Suprapubic skin (tissue), 4 donors: ENCODE measurements around the gene RANBP3L. TPM values are rescaled to one million over a fixed set of nuclear protein-coding genes. Genes with fewer than 3 reads are reported as not detected.

ENCODE experiments used
- DNase-seq, 2 donors: peaks; one replicate each; pipeline ENCODE4 v3.0.0-alpha.2; 2019; ENCODE audit warnings: low spot score in 2 of 2
- H3K27ac ChIP-seq: fragments of 200-600 bp; sonication (generic); one replicate; pipeline ENCODE4 v1.5.1; 2019
- H3K27me3 ChIP-seq: fragments of 200-600 bp; sonication (generic); one replicate; pipeline ENCODE4 v1.5.1; 2019
- H3K36me3 ChIP-seq: fragments of 200-600 bp; sonication (generic); one replicate; pipeline ENCODE4 v1.5.1; 2019
- H3K4me1 ChIP-seq: fragments of 200-600 bp; sonication (generic); one replicate; pipeline ENCODE4 v1.5.1; 2019
- H3K4me3 ChIP-seq: fragments of 200-600 bp; sonication (generic); one replicate; pipeline ENCODE4 v1.5.1; 2019; ENCODE audit warnings: mild to moderate bottlenecking
- H3K9me3 ChIP-seq: fragments of 200-600 bp; sonication (generic); one replicate; pipeline ENCODE4 v1.5.1; 2019
- CTCF ChIP-seq, 2 donors: fragments of 200-600 bp in 1 of 2; fragments of 450-650 bp in 1 of 2; sonication (generic) in 1 of 2; IDR thresholded peaks; one replicate each; pipeline ENCODE4 v1.5.1; 2016 to 2019; ENCODE audit warnings: antibody characterized with exemption in 2 of 2, mild to moderate bottlenecking in 1 of 2, moderate library complexity in 1 of 2
- EP300 ChIP-seq: sonication (generic); formaldehyde crosslinking; IDR thresholded peaks from one replicate; pipeline ENCODE4 v1.6.1; 2017; ENCODE audit warnings: antibody characterized with exemption
- POLR2A ChIP-seq, 2 donors: fragments of 450-650 bp; IDR thresholded peaks; one replicate each; pipeline ENCODE4 v1.6.1; 2017; ENCODE audit warnings: antibody characterized with exemption in 2 of 2, mild to moderate bottlenecking in 2 of 2, moderate library complexity in 2 of 2
- POLR2AphosphoS5 ChIP-seq, 3 donors: sonication (generic); formaldehyde crosslinking; IDR thresholded peaks; one replicate each; pipeline ENCODE4 v1.6.1; 2017; ENCODE audit warnings: antibody characterized with exemption in 3 of 3
- WGBS: methylation state at CpG from one replicate; pipeline ENCODE4 v1.1.5; 2018; 5-methylcytosine and 5-hydroxymethylcytosine counted together
- total RNA-seq, 4 donors: library from RNA; depleted of rRNA; stranded (reverse); fragments of >200 nt; gene quantifications; one replicate each; pipeline ENCODE4 v1.1.0, GENCODE V29; 2016

The RANBP3L gene
- total RNA-seq, 4 donors from 2014 or later: 0.95 to 2.8 (median 1.5) TPM

DNA sequence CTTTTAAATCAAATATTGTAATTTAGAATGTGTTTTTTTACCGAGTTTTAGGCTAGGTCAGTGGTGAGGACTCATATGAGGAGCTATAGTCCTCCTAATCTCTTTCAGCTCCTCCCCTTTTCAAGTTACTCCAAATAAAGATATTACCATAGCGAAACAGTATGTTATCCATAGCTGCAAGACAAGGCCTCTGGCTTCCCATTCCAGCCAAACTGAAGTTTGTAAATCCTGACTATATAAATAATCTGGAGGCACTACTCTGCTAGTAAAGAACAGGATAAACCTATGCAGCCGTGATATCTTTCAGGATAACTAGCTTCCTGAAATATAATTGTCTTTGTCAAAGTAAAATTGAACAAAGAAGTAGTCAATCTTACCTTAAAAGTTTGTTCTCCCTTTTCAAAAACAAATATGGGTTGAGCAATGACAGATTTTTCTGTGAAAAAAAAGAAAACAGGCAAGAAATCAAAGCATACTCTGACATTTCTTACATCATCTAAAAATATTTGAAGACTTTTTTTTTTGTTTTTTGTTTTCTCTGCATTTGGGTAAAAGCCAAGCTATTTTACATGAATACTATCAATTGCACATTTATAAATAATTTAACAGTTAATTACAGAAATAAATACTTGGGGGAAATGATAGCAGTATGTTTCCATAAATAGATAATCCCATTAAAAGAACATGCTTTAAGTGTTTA, 30.7 kb downstream of the RANBP3L start:
- no peaks in the 10 kb centered on the region for H3K36me3 ChIP-seq
- TF ChIP-seq POLR2A (IDR thresholded peaks at IDR 0.05) (no peak), POLR2AphosphoS5 (IDR thresholded peaks at IDR 0.05) (no peak), CTCF (IDR thresholded peaks at IDR 0.05) (no peak), EP300 (no peak)
- no peak for DNase-seq
- no peak overlapping the region for H3K4me3 ChIP-seq
- no peaks in the 10 kb centered on the region for H3K27me3 ChIP-seq
- no peak overlapping the region for H3K27ac ChIP-seq
- peaks cover 5% of the 10 kb centered on the region for H3K4me1 ChIP-seq
- WGBS: 83% methylated on average over 3 of the region's 3 CpGs
- H3K9me3 ChIP-seq: no peaks in the 10 kb centered on the region

DNA sequence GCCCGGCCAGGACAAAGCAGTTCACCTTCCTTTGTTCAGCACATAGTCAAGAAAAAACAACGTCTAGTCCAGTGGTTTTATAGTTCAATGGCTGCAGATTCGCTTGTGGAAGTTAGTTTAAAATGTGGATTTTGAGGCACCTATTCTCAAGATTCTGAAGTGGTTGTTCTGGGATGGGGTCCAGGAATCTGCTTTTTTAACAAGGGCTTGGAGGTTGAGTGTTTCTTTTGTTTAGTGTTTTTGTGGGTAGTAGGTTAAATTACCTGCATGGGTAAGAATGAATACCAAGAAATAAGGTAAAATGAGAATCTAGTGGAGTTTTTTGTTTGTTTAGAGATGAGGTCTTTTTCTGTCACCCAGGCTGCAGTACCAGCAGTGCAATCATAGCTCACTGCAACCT, 31.5 kb downstream of the RANBP3L start:
- WGBS: 93% methylated on average over 3 of the region's 3 CpGs
- Histone ChIP-seq H3K9me3 (no peaks in the 10 kb centered on the region), H3K4me1 (peaks cover 5% of the 10 kb centered on the region), H3K27me3 (no peaks in the 10 kb centered on the region), H3K27ac (no peak overlapping the region), H3K4me3 (no peak overlapping the region), H3K36me3 (no peaks in the 10 kb centered on the region)
- TF ChIP-seq POLR2AphosphoS5 (IDR thresholded peaks at IDR 0.05) (no peak), CTCF (IDR thresholded peaks at IDR 0.05) (no peak), EP300 (no peak), POLR2A (IDR thresholded peaks at IDR 0.05) (no peak)
- no peak for DNase-seq

DNA sequence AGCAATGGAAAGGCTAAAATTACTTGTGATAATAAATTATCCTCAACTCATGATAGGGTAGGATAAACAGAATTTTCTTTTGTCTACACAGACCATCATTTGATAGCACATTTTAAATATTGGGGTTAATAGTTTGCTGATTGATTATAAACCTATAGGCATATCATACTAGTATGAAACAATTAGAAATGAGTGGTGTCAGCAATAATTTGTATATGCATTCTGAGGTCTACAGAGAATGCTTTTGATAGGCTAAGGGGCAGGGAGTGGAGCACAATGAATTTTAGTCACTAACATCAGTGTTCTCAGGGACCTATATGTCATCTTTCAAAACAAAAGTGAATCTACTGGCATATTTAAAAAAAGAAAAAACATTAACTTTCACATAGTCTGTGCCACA, 32.2 kb downstream of the RANBP3L start:
- no peak for DNase-seq

GRCh38 chr5:36267905-36268304, 33.8 kb downstream of the RANBP3L start:
- Histone ChIP-seq H3K4me1 (no peaks in the 10 kb centered on the region), H3K27ac (no peak overlapping the region), H3K36me3 (no peaks in the 10 kb centered on the region), H3K27me3 (no peaks in the 10 kb centered on the region), H3K4me3 (no peak overlapping the region), H3K9me3 (no peaks in the 10 kb centered on the region)
- WGBS: 96% methylated on average over 3 of the region's 3 CpGs
- TF ChIP-seq POLR2A (IDR thresholded peaks at IDR 0.05) (no peak), POLR2AphosphoS5 (IDR thresholded peaks at IDR 0.05) (no peak), EP300 (no peak), CTCF (IDR thresholded peaks at IDR 0.05) (no peak)
- no peak for DNase-seq

More for the DNA sequence above, 32.2 kb downstream of the RANBP3L start:
- H3K36me3 ChIP-seq: no peaks in the 10 kb centered on the region
- H3K27me3 ChIP-seq: no peaks in the 10 kb centered on the region
- H3K4me1 ChIP-seq: peaks cover 5% of the 10 kb centered on the region
- no peak overlapping the region for H3K27ac ChIP-seq
- TF ChIP-seq POLR2AphosphoS5 (IDR thresholded peaks at IDR 0.05) (no peak), CTCF (IDR thresholded peaks at IDR 0.05) (no peak), POLR2A (IDR thresholded peaks at IDR 0.05) (no peak), EP300 (no peak)
- no peaks in the 10 kb centered on the region for H3K9me3 ChIP-seq
- H3K4me3 ChIP-seq: no peak overlapping the region

DNA sequence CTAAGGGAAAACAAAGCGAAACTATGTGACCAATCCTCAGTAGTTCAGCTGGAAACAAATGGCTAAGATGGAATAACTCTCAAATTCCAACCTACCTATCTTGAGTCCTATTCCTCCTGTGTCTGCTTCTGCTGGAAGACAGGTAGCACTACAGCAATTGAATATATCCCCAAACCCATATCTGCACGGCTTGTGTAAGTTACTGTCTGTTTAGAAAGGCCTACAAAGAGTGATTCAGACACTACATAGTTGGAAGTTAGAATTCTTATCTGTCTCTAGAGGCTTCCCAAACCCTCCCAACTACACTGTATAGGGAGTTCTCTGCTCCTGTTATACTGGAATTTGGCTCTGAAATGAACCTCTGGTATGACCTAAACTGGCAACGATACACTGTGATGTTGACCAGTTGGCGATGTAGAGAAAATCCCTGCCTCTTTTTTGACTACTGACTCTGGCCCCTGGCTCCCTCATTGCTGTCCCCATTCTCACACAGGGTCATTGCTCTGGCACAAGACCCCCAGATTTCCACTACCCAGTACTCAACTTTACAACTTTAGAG, 37.4 kb downstream of the RANBP3L start:
- H3K9me3 ChIP-seq: no peaks in the 10 kb centered on the region
- H3K27ac ChIP-seq: no peak overlapping the region
- H3K4me3 ChIP-seq: no peak overlapping the region
- H3K4me1 ChIP-seq: no peaks in the 10 kb centered on the region
- no peaks in the 10 kb centered on the region for H3K27me3 ChIP-seq
- TF ChIP-seq CTCF (IDR thresholded peaks at IDR 0.05) (no peak), POLR2AphosphoS5 (IDR thresholded peaks at IDR 0.05) (no peak), EP300 (no peak), POLR2A (IDR thresholded peaks at IDR 0.05) (no peak)
- DNase-seq: no peak
- no peaks in the 10 kb centered on the region for H3K36me3 ChIP-seq
- WGBS: 92% methylated on average over 4 of the region's 4 CpGs
